H1 (cell line): Measurements from ENCODE around the gene SNED1. TPM values are rescaled to one million over a fixed set of nuclear protein-coding genes. Genes with fewer than 3 reads are reported as not detected.
A peak's percentile ranks its signal among the peaks of the same experiment; 100 is the strongest.

Experiments used
- CTCF ChIA-PET: fragments of 300-600 bp; sonication (Branson Sonifier 250); formaldehyde crosslinking; loops from one replicate; lab custom pipeline; 2021; ENCODE audit not compliant: partially characterized antibody; lab: Charles Lee
- POLR2A ChIA-PET: fragments of 300-600 bp; sonication (Branson Sonifier 250); formaldehyde crosslinking; loops from one replicate; lab custom pipeline; 2021; ENCODE audit warnings: inconsistent platforms; ENCODE audit not compliant: partially characterized antibody; lab: Charles Lee
- DNase-seq, 2 experiments: peaks; one replicate each; pipeline versions ENCODE4 v3.0.0 to v3.0.0-alpha.2; 2010 to 2022; ENCODE audit warnings: low spot score in 2 of 2, low read depth in 1 of 2, mixed read lengths in 1 of 2
- FAIRE-seq: peaks from 2 replicates; lab custom pipeline; 2011; peaks lifted over from hg19 to GRCh38; lab: Jason Lieb, UNC
- H2AFZ ChIP-seq: 2 replicates; pipeline ENCODE4 v1.8.1; 2012; ENCODE audit warnings: low read length, inconsistent platforms
- H2AK5ac ChIP-seq: 2 replicates; pipeline ENCODE4 v1.6.1; 2013; ENCODE audit warnings: low read depth, low read length
- H2BK120ac ChIP-seq: replicated peaks from 2 replicates; pipeline ENCODE3; 2013; ENCODE audit warnings: low read depth, low read length, inconsistent platforms
- H2BK12ac ChIP-seq: 2 replicates; pipeline ENCODE4 v1.6.1; 2013; ENCODE audit warnings: low read depth, low read length
- H2BK15ac ChIP-seq: 2 replicates; pipeline ENCODE4 v1.6.1; 2013; ENCODE audit warnings: low read length
- H2BK20ac ChIP-seq: 2 replicates; pipeline ENCODE4 v1.6.1; 2013; ENCODE audit warnings: low read length
- H2BK5ac ChIP-seq: 2 replicates; pipeline ENCODE4 v1.6.1; 2013; ENCODE audit warnings: low read depth, low read length
- H3K14ac ChIP-seq: 2 replicates; pipeline ENCODE4 v1.6.1; 2013; ENCODE audit warnings: inconsistent platforms; ENCODE audit not compliant: insufficient read length
- H3K18ac ChIP-seq: 2 replicates; pipeline ENCODE4 v1.6.1; 2013; ENCODE audit warnings: low read length; ENCODE audit errors: extremely low read depth
- H3K23ac ChIP-seq: 2 replicates; pipeline ENCODE4 v1.6.1; 2013; ENCODE audit warnings: inconsistent platforms; ENCODE audit not compliant: insufficient read length
- H3K23me2 ChIP-seq: 2 replicates; pipeline ENCODE4 v1.6.1; 2013; ENCODE audit warnings: low read depth, low read length
- H3K27ac ChIP-seq: 2 replicates; pipeline ENCODE4 v1.6.1; 2011; ENCODE audit warnings: low read depth, low read length, inconsistent platforms
- H3K27me3 ChIP-seq, 4 experiments: replicated peaks in 1 of 4; 1 replicate in 1 of 4; 2 replicates in 3 of 4; pipeline versions ENCODE4 v1.6.1 to v1.8.1; 2011 to 2013; ENCODE audit warnings: low read length in 3 of 4, mild to moderate bottlenecking in 3 of 4, inconsistent platforms in 2 of 4, mixed read lengths in 2 of 4, moderate library complexity in 1 of 4; ENCODE audit not compliant: control insufficient read depth in 3 of 4, insufficient read depth in 3 of 4; ENCODE audit errors: extremely low read depth in 1 of 4
- H3K36me3 ChIP-seq, 4 experiments: 2 replicates each; pipeline versions ENCODE4 v1.6.1 to v1.8.1; 2011 to 2013; ENCODE audit warnings: mild to moderate bottlenecking in 4 of 4, low read length in 3 of 4, moderate library complexity in 2 of 4, control low read depth in 1 of 4, inconsistent platforms in 1 of 4; ENCODE audit not compliant: insufficient read depth in 4 of 4, control insufficient read depth in 2 of 4
- H3K4ac ChIP-seq: replicated peaks from 2 replicates; pipeline ENCODE3; 2013; ENCODE audit warnings: low read length, low read depth, mixed read lengths, inconsistent platforms; ENCODE audit not compliant: insufficient read length
- H3K4me1 ChIP-seq, 4 experiments: replicated peaks in 1 of 4; 1 replicate in 1 of 4; 2 replicates in 3 of 4; pipeline versions ENCODE4 v1.6.1 to v1.8.1; 2011 to 2013; ENCODE audit warnings: low read length in 3 of 4, inconsistent platforms in 2 of 4, mixed read lengths in 1 of 4; ENCODE audit not compliant: insufficient read depth in 4 of 4, control insufficient read depth in 3 of 4
- H3K4me2 ChIP-seq, 2 experiments: 2 replicates each; pipeline versions ENCODE4 v1.6.1 to v1.8.1; 2011 to 2013; ENCODE audit warnings: low read depth in 2 of 2, low read length in 2 of 2, control low read depth in 1 of 2, inconsistent platforms in 1 of 2, mild to moderate bottlenecking in 1 of 2; ENCODE audit not compliant: insufficient read depth in 1 of 2
- H3K4me3 ChIP-seq, 4 experiments: fragments of 200-600, 300-600 bp in 1 of 4; sonication (generic), shearing (Covaris generic), sonication (Bioruptor Twin) in 1 of 4; 2 replicates each; pipeline versions ENCODE4 v1.5.1 to v1.8.1; 2011 to 2016; ENCODE audit warnings: low read length in 4 of 4, low read depth in 3 of 4, control low read depth in 2 of 4, inconsistent platforms in 2 of 4, mild to moderate bottlenecking in 2 of 4, mixed read lengths in 1 of 4, moderate library complexity in 1 of 4; ENCODE audit not compliant: insufficient read depth in 2 of 4; ENCODE audit errors: extremely low read depth in 1 of 4
- H3K56ac ChIP-seq: replicated peaks from 2 replicates; pipeline ENCODE3; 2013; ENCODE audit warnings: low read depth, mild to moderate bottlenecking, mixed read lengths, low read length, inconsistent platforms; ENCODE audit not compliant: insufficient read length
- H3K79me1 ChIP-seq: 2 replicates; pipeline ENCODE4 v1.6.1; 2013; ENCODE audit warnings: low read depth, low read length, control low read depth
- H3K79me2 ChIP-seq, 2 experiments: 2 replicates each; pipeline versions ENCODE4 v1.6.1 to v1.8.1; 2012 to 2013; ENCODE audit warnings: low read length in 2 of 2, mild to moderate bottlenecking in 2 of 2, inconsistent platforms in 1 of 2; ENCODE audit not compliant: insufficient read depth in 2 of 2, control insufficient read depth in 1 of 2
- H3K9ac ChIP-seq, 4 experiments: replicated peaks in 1 of 4; 1 replicate in 1 of 4; 2 replicates in 3 of 4; pipeline versions ENCODE4 v1.6.1 to v1.8.1; 2011 to 2013; ENCODE audit warnings: low read depth in 3 of 4, low read length in 3 of 4, control low read depth in 2 of 4, mild to moderate bottlenecking in 2 of 4, moderate library complexity in 2 of 4, inconsistent platforms in 1 of 4; ENCODE audit errors: extremely low read depth in 1 of 4
- H3K9me3 ChIP-seq, 2 experiments: 2 replicates each; pipeline versions ENCODE4 v1.6.1 to v1.8.1; 2012 to 2013; ENCODE audit warnings: mild to moderate bottlenecking in 2 of 2, moderate library complexity in 2 of 2, control low read depth in 1 of 2, inconsistent platforms in 1 of 2, low read depth in 1 of 2, low read length in 1 of 2, mixed read lengths in 1 of 2; ENCODE audit not compliant: insufficient read depth in 2 of 2
- H4K20me1 ChIP-seq, 2 experiments: replicated peaks in 1 of 2; 2 replicates each; pipeline versions ENCODE3 to v1.8.1; 2011 to 2013; ENCODE audit warnings: inconsistent platforms in 2 of 2, low read length in 2 of 2, mild to moderate bottlenecking in 1 of 2; ENCODE audit not compliant: insufficient read depth in 2 of 2, control insufficient read depth in 1 of 2
- H4K5ac ChIP-seq: 2 replicates; pipeline ENCODE4 v1.6.1; 2013; ENCODE audit warnings: low read length, low read depth, mixed read lengths, inconsistent platforms; ENCODE audit not compliant: insufficient read length
- H4K8ac ChIP-seq: 2 replicates; pipeline ENCODE4 v1.8.0; 2013; ENCODE audit warnings: mild to moderate bottlenecking, moderate library complexity, low read length, inconsistent platforms; ENCODE audit not compliant: insufficient read depth; ENCODE audit errors: extremely low read depth
- H4K91ac ChIP-seq: replicated peaks from 2 replicates; pipeline ENCODE3; 2013; ENCODE audit warnings: low read length, mixed read lengths, inconsistent platforms; ENCODE audit not compliant: insufficient read length
- ASH2L ChIP-seq: fragments of 200-600, 300-600 bp; sonication (generic); IDR thresholded peaks from one replicate; pipeline ENCODE4 v1.7.1; 2017; ENCODE audit warnings: low read length
- BCL11A ChIP-seq, 2 experiments: IDR thresholded peaks; one replicate each; pipeline ENCODE4 v1.6.1; 2011; ENCODE audit warnings: low read depth in 2 of 2, low read length in 2 of 2, mild to moderate bottlenecking in 2 of 2
- CHD2 ChIP-seq: IDR thresholded peaks from 2 replicates; pipeline ENCODE4 v1.6.1; 2012; ENCODE audit warnings: low read length, improper control_type of control experiment
- CREB1 ChIP-seq: IDR thresholded peaks from 2 replicates; pipeline ENCODE4 v1.6.1; 2012; ENCODE audit warnings: inconsistent platforms
- NANOG ChIP-seq: IDR thresholded peaks from 2 replicates; pipeline ENCODE4 v1.6.1; 2011; ENCODE audit warnings: low read length, low read depth, mild to moderate bottlenecking, inconsistent platforms; ENCODE audit not compliant: insufficient read depth, poor library complexity, severe bottlenecking
- NRF1 ChIP-seq: IDR thresholded peaks from 2 replicates; pipeline ENCODE4 v1.6.1; 2011; ENCODE audit warnings: mild to moderate bottlenecking, low read depth, low read length, improper control_type of control experiment
- POU5F1 ChIP-seq: IDR thresholded peaks from 2 replicates; pipeline ENCODE4 v1.6.1; 2011; ENCODE audit warnings: low read depth, mild to moderate bottlenecking, low read length, moderate library complexity
- TAF7 ChIP-seq: optimal IDR thresholded peaks from 2 replicates; pipeline ENCODE3; 2011; ENCODE audit warnings: low read depth, mild to moderate bottlenecking, inconsistent platforms, low read length, moderate library complexity, borderline replicate concordance
- WGBS, 2 experiments: shearing (Covaris generic) in 1 of 2; methylation state at CpG; one replicate each; pipeline versions ENCODE4 v1.1.6 to v1.1.7; 2013 to 2015; ENCODE audit warnings: low lambda C conversion rate in 2 of 2, mixed read lengths in 2 of 2, inconsistent platforms in 1 of 2, low coverage in 1 of 2, missing lambda C conversion rate in 1 of 2; ENCODE audit not compliant: insufficient replicate concordance in 2 of 2, insufficient coverage in 1 of 2, insufficient read length in 1 of 2; ENCODE audit errors: extremely low coverage in 1 of 2, missing lambda C conversion rate in 1 of 2; 5-methylcytosine and 5-hydroxymethylcytosine counted together
- polyA plus RNA-seq, 7 experiments: library from polyadenylated mRNA; depleted of rRNA in 3 of 7; stranded (reverse) in 5 of 7; unstranded in 2 of 7; fragments of >200 nt in 5 of 7; fragments of 200-250 nt in 2 of 7; gene quantifications; 1 replicate in 5 of 7; 2 replicates in 1 of 7; 4 replicates in 1 of 7; pipeline versions ENCODE4 v1.2.1 to v1.2.3, GENCODE V29; 2011 to 2013; ENCODE audit warnings: missing spikeins in 2 of 7, mixed read lengths in 2 of 7
- total RNA-seq: library from RNA; stranded (reverse); fragmentation: NEBNext Ultra II Directional; extraction: Animal tissue kit (Norgen Biotek cat#: 25700); gene quantifications from 2 replicates; pipeline ENCODE4 v1.2.1, GENCODE V29; 2021
- TF ChIP-seq, protein P1 (sequence below): IDR thresholded peaks from 2 replicates; pipeline ENCODE4 v1.6.1; 2012; ENCODE audit warnings: inconsistent platforms

Gene SNED1
- total and polyA plus RNA-seq, 2 of the 8 experiments (the other 6 are each of a cell fraction or from before 2014, with no cell fraction given): 1.9 TPM

GRCh38 chr2:241018051-241018891, 19.9 kb downstream of the SNED1 start:
- Histone ChIP-seq H4K5ac (no peak overlapping the region), H4K20me1 (no peaks in the 10 kb centered on the region), H3K4me1 (no peaks in the 10 kb centered on the region; a peak in 1 of 7 replicates), H3K9me3 (peaks cover 0 to 5% of the 10 kb centered on the region in 2 experiments; a peak in 2 of 4 replicates), H2BK5ac (no peak overlapping the region), H2BK12ac (peak overlapping the region; percentile 27; the same call in 1 of the 2 replicates), H3K27me3 (no peaks in the 10 kb centered on the region), H3K56ac (no peak overlapping the region), H2AK5ac (no peak overlapping the region), H3K4me2 (no peak overlapping the region), H3K14ac (no peak overlapping the region), H3K36me3 (no peaks in the 10 kb centered on the region), H3K23me2 (no peaks in the 10 kb centered on the region), H3K27ac (no peak overlapping the region), H3K4me3 (no peak overlapping the region), H2BK120ac (no peak overlapping the region), H2BK15ac (0 out of 2 replicates have a peak overlapping the region, but pooled peaks have one; percentile 19), H4K8ac (no peak overlapping the region), H3K79me2 (no peaks in the 10 kb centered on the region), H3K79me1 (no peaks in the 10 kb centered on the region), H4K91ac (no peak overlapping the region), H3K4ac (no peak overlapping the region), H3K18ac (no peak overlapping the region), H2BK20ac (no peak overlapping the region), H3K9ac (no peak overlapping the region), H2AFZ (no peak overlapping the region), H3K23ac (no peak overlapping the region)
- 93% methylated on average over 25 of the region's 26 CpGs; no CpG with 5 or more reads in 1 of the 2 experiments for WGBS, 2 experiments
- no peak for TF ChIP-seq CHD2
- TF ChIP-seq NANOG: no peak
- TF ChIP-seq ASH2L: no peak
- TF ChIP-seq BCL11A (IDR thresholded peaks at IDR 0.05; ENCODE audit: low read depth in 2 of 2, low read length in 2 of 2): no peak
- TF ChIP-seq TAF7: no peak
- no peak for TF ChIP-seq CREB1
- TF ChIP-seq NRF1: no peak
- no peak for TF ChIP-seq POU5F1
- TF ChIP-seq, protein P1, sequence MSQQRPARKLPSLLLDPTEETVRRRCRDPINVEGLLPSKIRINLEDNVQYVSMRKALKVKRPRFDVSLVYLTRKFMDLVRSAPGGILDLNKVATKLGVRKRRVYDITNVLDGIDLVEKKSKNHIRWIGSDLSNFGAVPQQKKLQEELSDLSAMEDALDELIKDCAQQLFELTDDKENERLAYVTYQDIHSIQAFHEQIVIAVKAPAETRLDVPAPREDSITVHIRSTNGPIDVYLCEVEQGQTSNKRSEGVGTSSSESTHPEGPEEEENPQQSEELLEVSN: no peak
- ChIA-PET CTCF (interaction anchor here (0.7 to 1.0 kb wide), 2 partner anchors 59 to 177 kb away, joined by 3 to 4 read pairs; no protein-coding TSS in a partner anchor), POLR2A (interaction anchor here (0.5 to 2.6 kb wide), 2 partner anchors 9 to 663 kb away, joined by 3 to 9 read pairs; no protein-coding TSS in a partner anchor)
- no peak for FAIRE-seq
- peak in 1 of 2 experiments; percentile 36 for DNase-seq
